ENCODE data around the gene APLP1. TPM values are rescaled to one million over a fixed set of nuclear protein-coding genes. Genes with fewer than 3 reads are reported as not detected.
A peak's percentile ranks its signal among the peaks of the same experiment; 100 is the strongest.

Gene APLP1
- total RNA-seq, 1 experiment from 2014 or later: 36.9 TPM

GRCh38 chr19:35860818-35861639 lies 7.3 kb upstream of the APLP1 start:
- H4K5ac ChIP-seq (ENCODE audit: insufficient read length, low read depth, low read length): no peak overlapping the region
- H4K91ac ChIP-seq (ENCODE audit: insufficient read length, low read depth, low read length): no peak overlapping the region
- H3K4ac ChIP-seq (ENCODE audit: low read depth, low read length): no peak overlapping the region
- no peak overlapping the region for H3K56ac ChIP-seq (ENCODE audit: insufficient read length, low read depth, low read length)
- Mint-ChIP-seq H3K9me3 (no peaks in the 10 kb centered on the region; a peak in 1 of 5 replicates), H3K27me3 (ENCODE audit: low read depth) (peaks cover 88% of the 10 kb centered on the region), H3K36me3 (ENCODE audit: insufficient read depth in 1 of 3, low read depth in 3 of 3) (peaks cover 0 to 3% (median 0%) of the 10 kb centered on the region in 3 experiments; a peak in 2 of 7 replicates), H3K27ac (peak overlapping the region in 1 of 3 experiments; percentile 74; a peak in 1 of 7 replicates), H3K4me1 (peaks cover 9 to 13% of the 10 kb centered on the region in 2 experiments), H3K4me3 (peak overlapping the region; percentile 62 to 81)
- no peak overlapping the region for H2AK5ac ChIP-seq (ENCODE audit: insufficient read length, low read length)
- H3K27me3 ChIP-seq (ENCODE audit: insufficient read depth, low read length): peaks cover 4% of the 10 kb centered on the region; the same call in 1 of the 2 replicates
- no peak overlapping the region for H3T11ph ChIP-seq (ENCODE audit: low read length)
- H3K27ac ChIP-seq (ENCODE audit: insufficient read length, low read depth, low read length): no peak overlapping the region
- H2AFZ ChIP-seq (ENCODE audit: low read length): no peak overlapping the region
- H3K4me2 ChIP-seq (ENCODE audit: insufficient read depth, insufficient read length, low read length): peak overlapping the region; percentile 71
- H3K23me2 ChIP-seq (ENCODE audit: insufficient read length, low read depth, low read length, poor library complexity, severe bottlenecking): peaks cover 17% of the 10 kb centered on the region
- no peaks in the 10 kb centered on the region for H3K9me3 ChIP-seq (ENCODE audit: control insufficient read depth, low read depth, low read length)
- no CpG with 5 or more reads among the region's 55 CpGs for WGBS (ENCODE audit: extremely low coverage, insufficient read length, low lambda C conversion rate)
- H4K8ac ChIP-seq (replicated peaks; ENCODE audit: insufficient read length, low read depth, low read length): no peak overlapping the region
- H2BK5ac ChIP-seq (ENCODE audit: insufficient read length, low read length): no peak overlapping the region
- H3K4me1 ChIP-seq (ENCODE audit: insufficient read depth, low read length): no peaks in the 10 kb centered on the region
- no peaks in the 10 kb centered on the region for H3K79me2 ChIP-seq (ENCODE audit: insufficient read depth, low read length)
- H3K14ac ChIP-seq (ENCODE audit: insufficient read depth, low read length): peak overlapping the region; percentile 19; the same call in 1 of the 2 replicates
- no peak overlapping the region for H3K18ac ChIP-seq (ENCODE audit: insufficient read length, low read depth, low read length)
- H2BK20ac ChIP-seq (ENCODE audit: low read depth, low read length, poor library complexity, severe bottlenecking): no peak overlapping the region
- no peaks in the 10 kb centered on the region for H3K79me1 ChIP-seq (ENCODE audit: insufficient read depth, low read depth, low read length, poor library complexity, severe bottlenecking)
- H3K9ac ChIP-seq (ENCODE audit: extremely low read depth, insufficient read length, low read length): peak overlapping the region; percentile 0
- no peak for TF ChIP-seq CTCF (conservative IDR thresholded peaks at IDR 0.05)
- no peak overlapping the region for H3K23ac ChIP-seq (ENCODE audit: insufficient read length, low read depth, low read length)
- no peak overlapping the region for H2BK12ac ChIP-seq (ENCODE audit: insufficient read length, low read depth, low read length)
- no peak overlapping the region for H2BK15ac ChIP-seq (ENCODE audit: low read depth, low read length)
- peak; percentile 98 for DNase-seq
- no peak overlapping the region for H2BK120ac ChIP-seq (ENCODE audit: low read depth, low read length, poor library complexity, severe bottlenecking)
- peaks cover 3% of the 10 kb centered on the region for H4K20me1 ChIP-seq (ENCODE audit: control insufficient read depth, insufficient read depth, insufficient read length)
